GM20000 (cell line): ENCODE results near the gene ZNF547.

ENCODE experiments used
- DNase-seq: peaks from one replicate; pipeline ENCODE4 v3.0.0; 2012; ENCODE audit warnings: low spot score
- TF ChIP-seq, protein P1 (sequence below): IDR thresholded peaks from 2 replicates; pipeline ENCODE4 v1.5.1; 2012; ENCODE audit warnings: mild to moderate bottlenecking, control low read depth; ENCODE audit errors: extremely low read depth, missing control alignments

The ZNF547 gene

GRCh38 chr19:57376151-57376550 is 12.8 kb downstream of the ZNF547 start:
- TF ChIP-seq, protein P1, sequence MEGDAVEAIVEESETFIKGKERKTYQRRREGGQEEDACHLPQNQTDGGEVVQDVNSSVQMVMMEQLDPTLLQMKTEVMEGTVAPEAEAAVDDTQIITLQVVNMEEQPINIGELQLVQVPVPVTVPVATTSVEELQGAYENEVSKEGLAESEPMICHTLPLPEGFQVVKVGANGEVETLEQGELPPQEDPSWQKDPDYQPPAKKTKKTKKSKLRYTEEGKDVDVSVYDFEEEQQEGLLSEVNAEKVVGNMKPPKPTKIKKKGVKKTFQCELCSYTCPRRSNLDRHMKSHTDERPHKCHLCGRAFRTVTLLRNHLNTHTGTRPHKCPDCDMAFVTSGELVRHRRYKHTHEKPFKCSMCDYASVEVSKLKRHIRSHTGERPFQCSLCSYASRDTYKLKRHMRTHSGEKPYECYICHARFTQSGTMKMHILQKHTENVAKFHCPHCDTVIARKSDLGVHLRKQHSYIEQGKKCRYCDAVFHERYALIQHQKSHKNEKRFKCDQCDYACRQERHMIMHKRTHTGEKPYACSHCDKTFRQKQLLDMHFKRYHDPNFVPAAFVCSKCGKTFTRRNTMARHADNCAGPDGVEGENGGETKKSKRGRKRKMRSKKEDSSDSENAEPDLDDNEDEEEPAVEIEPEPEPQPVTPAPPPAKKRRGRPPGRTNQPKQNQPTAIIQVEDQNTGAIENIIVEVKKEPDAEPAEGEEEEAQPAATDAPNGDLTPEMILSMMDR = no peak
- no peak for DNase-seq

GRCh38 chr19:57377498-57378146 is 14.3 kb downstream of the ZNF547 start:
- no peak for DNase-seq
- TF ChIP-seq, protein P1 = no peak

- no peak for DNase-seq
- TF ChIP-seq, protein P1 = no peak
Observed at GRCh38 chr19:57380923-57381322, 17.6 kb downstream of the ZNF547 start.

DNA sequence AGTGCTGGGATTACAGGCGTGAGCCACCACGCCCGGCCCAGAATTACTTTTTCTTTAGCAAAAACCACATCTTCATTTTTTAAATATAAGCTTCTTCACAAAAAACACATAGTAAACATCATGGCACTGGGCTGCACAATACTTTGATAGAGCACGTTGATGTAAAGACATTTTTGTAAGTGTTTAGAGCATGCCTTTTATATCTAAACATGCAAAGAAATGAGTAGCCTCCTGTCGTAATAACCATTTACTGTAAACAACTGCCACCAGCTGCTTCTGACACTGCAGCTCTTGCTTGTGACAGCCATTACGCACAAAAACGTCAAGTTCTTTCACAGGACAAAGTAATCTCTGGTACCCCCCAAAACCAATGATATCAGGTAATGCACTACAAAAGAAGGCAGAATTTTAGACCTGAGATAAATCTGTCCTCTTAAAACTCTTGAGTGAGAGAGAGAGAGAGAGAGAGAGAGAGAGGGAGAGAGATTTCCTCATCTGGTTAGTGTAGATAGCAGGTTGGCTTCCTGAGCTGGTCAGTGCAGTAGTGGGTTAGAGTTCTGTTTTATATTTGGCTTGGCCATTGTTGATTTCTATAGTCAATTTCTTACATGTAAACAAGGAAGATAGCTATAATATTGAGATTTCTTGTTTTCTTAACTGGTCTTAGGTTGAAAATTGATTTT is 19.6 kb downstream of the ZNF547 start:
- TF ChIP-seq, protein P1 = no peak
- no peak for DNase-seq

DNA sequence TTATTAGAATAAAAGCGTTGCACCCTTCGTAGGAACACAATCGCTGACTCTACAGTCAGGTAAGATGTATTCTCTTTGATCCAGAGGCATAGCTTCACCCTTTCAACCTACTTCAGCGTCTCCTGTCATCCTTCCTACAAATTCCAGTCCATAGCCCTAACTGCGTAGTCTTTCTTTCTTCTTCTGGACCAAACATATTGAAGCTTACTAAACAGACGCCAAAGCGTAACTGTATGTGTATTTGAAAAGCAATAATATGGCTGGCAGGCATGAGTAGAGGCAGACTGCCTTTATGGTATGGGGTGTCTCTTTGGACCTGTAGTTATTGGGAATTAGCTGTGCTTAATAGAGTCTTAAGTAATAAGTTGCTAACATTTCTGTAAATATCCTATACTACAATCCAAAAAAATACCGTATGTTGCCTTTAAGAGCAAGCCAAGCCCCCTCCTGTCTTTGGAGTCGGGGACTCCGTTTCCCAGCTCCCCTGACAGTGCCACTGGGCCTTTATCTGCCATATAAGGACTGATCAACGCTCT is 25.9 kb downstream of the ZNF547 start:
- no peak for DNase-seq
- TF ChIP-seq, protein P1 = no peak

- TF ChIP-seq, protein P1 = no peak
- DNase-seq = peak; percentile 87
Observed at GRCh38 chr19:57389730-57390598, 26.6 kb downstream of the ZNF547 start, which contains the start of gene ZNF548. Gene ZNF548 (plus strand): TSS chr19:57389854. CDS start chr19:57390100, 246 bp downstream.
